Measurements from ENCODE around the gene KLHDC9. TPM values are rescaled to one million over a fixed set of nuclear protein-coding genes. Genes with fewer than 3 reads are reported as not detected.
A peak's percentile ranks its signal among the peaks of the same experiment; 100 is the strongest.

The KLHDC9 gene
- total and polyA plus RNA-seq, 2 of the 13 experiments (the other 11 are each of a cell fraction or from before 2014, with no cell fraction given), result 2.9 TPM

GRCh38 chr1:161098210-161099068 is at the start of gene KLHDC9 (continued):
- TF ChIP-seq ZNF276 (CRISPR knock-in tag; IDR thresholded peaks at IDR 0.05; ENCODE audit: low read depth) (no peak), TBL1XR1 (IDR thresholded peaks at IDR 0.05; ENCODE audit: borderline replicate concordance, low read length, partially characterized antibody) (no peak), SPEN (CRISPR knock-in tag; IDR thresholded peaks at IDR 0.05; ENCODE audit: low read depth) (peak; percentile 25; the same call in 1 of the 2 replicates), ELK4 (CRISPR knock-in tag; IDR thresholded peaks at IDR 0.05; ENCODE audit: borderline replicate concordance) (no peak), KDM5B (CRISPR knock-in tag; IDR thresholded peaks at IDR 0.05; ENCODE audit: borderline replicate concordance) (no peak; the same call in 1 of the 2 replicates), GPN1 (CRISPR knock-in tag; IDR thresholded peaks at IDR 0.05; ENCODE audit: borderline replicate concordance) (no peak), ZNF224 (CRISPR knock-in tag; IDR thresholded peaks at IDR 0.05) (no peak), SRY (CRISPR knock-in tag; IDR thresholded peaks at IDR 0.05) (peak; percentile 53; the same call in 1 of the 2 replicates), BATF2 (CRISPR knock-in tag; IDR thresholded peaks at IDR 0.05) (no peak), ZFP1 (CRISPR knock-in tag; IDR thresholded peaks at IDR 0.05) (no peak), MXD4 (CRISPR knock-in tag; IDR thresholded peaks at IDR 0.05) (no peak), KDM1A (CRISPR knock-in tag; IDR thresholded peaks at IDR 0.05) (no peak), MTF2 (CRISPR knock-in tag; IDR thresholded peaks at IDR 0.05; ENCODE audit: borderline replicate concordance) (no peak), ZFP41 (CRISPR knock-in tag; IDR thresholded peaks at IDR 0.05; ENCODE audit: borderline replicate concordance) (no peak), MAZ (IDR thresholded peaks at IDR 0.05; ENCODE audit: borderline replicate concordance, low read depth, low read length) (no peak), MAZ (CRISPR knock-in tag; IDR thresholded peaks at IDR 0.05; ENCODE audit: low read depth) (no peak), LCORL (IDR thresholded peaks at IDR 0.05) (no peak), LCORL (CRISPR knock-in tag; IDR thresholded peaks at IDR 0.05) (no peak), ZNF264 (CRISPR knock-in tag; IDR thresholded peaks at IDR 0.05) (no peak), ZNF839 (CRISPR knock-in tag; IDR thresholded peaks at IDR 0.05; ENCODE audit: borderline replicate concordance) (no peak), ZNF343 (CRISPR knock-in tag; IDR thresholded peaks at IDR 0.05) (peak; percentile 61; the same call in 1 of the 2 replicates), TGIF2 (CRISPR knock-in tag; IDR thresholded peaks at IDR 0.05) (0 out of 2 replicates have a peak, but pooled peaks have one; percentile 2)
- TF ChIP-seq, protein P1, sequence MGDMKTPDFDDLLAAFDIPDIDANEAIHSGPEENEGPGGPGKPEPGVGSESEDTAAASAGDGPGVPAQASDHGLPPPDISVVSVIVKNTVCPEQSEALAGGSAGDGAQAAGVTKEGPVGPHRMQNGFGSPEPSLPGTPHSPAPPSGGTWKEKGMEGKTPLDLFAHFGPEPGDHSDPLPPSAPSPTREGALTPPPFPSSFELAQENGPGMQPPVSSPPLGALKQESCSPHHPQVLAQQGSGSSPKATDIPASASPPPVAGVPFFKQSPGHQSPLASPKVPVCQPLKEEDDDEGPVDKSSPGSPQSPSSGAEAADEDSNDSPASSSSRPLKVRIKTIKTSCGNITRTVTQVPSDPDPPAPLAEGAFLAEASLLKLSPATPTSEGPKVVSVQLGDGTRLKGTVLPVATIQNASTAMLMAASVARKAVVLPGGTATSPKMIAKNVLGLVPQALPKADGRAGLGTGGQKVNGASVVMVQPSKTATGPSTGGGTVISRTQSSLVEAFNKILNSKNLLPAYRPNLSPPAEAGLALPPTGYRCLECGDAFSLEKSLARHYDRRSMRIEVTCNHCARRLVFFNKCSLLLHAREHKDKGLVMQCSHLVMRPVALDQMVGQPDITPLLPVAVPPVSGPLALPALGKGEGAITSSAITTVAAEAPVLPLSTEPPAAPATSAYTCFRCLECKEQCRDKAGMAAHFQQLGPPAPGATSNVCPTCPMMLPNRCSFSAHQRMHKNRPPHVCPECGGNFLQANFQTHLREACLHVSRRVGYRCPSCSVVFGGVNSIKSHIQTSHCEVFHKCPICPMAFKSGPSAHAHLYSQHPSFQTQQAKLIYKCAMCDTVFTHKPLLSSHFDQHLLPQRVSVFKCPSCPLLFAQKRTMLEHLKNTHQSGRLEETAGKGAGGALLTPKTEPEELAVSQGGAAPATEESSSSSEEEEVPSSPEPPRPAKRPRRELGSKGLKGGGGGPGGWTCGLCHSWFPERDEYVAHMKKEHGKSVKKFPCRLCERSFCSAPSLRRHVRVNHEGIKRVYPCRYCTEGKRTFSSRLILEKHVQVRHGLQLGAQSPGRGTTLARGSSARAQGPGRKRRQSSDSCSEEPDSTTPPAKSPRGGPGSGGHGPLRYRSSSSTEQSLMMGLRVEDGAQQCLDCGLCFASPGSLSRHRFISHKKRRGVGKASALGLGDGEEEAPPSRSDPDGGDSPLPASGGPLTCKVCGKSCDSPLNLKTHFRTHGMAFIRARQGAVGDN (CRISPR knock-in tag; IDR thresholded peaks at IDR 0.05), result peak; percentile 79

Data from HepG2 (cell line).